Bronchial epithelial cell (primary cell): ENCODE measurements around the gene LRRC15. TPM values are rescaled to one million over a fixed set of nuclear protein-coding genes. Genes with fewer than 3 reads are reported as not detected.
A peak's percentile ranks its signal among the peaks of the same experiment; 100 is the strongest.

Source experiments
- DNase-seq: peaks from one replicate; pipeline ENCODE4 v3.0.0-alpha.2; 2010; ENCODE audit warnings: low read depth
- FAIRE-seq: peaks from 2 replicates; lab custom pipeline; 2011; peaks lifted over from hg19 to GRCh38; lab: Jason Lieb, UNC
- H3K27me3 ChIP-seq: 2 replicates; pipeline ENCODE4 v1.5.1; 2011; ENCODE audit warnings: low read length; ENCODE audit not compliant: control insufficient read depth, insufficient read depth
- H3K36me3 ChIP-seq: 2 replicates; pipeline ENCODE4 v1.5.1; 2011; ENCODE audit warnings: low read length; ENCODE audit not compliant: control insufficient read depth, insufficient read depth
- H3K4me3 ChIP-seq: 2 replicates; pipeline ENCODE4 v1.5.1; 2011; ENCODE audit warnings: mild to moderate bottlenecking, low read depth, low read length, control low read depth
- total RNA-seq: library from RNA; depleted of rRNA; stranded (reverse); fragments of >200 nt; gene quantifications from 2 replicates; pipeline ENCODE4 v1.2.1, GENCODE V29; 2014
- TF ChIP-seq, protein P1 (sequence below): IDR thresholded peaks from 2 replicates; pipeline ENCODE4 v1.5.1; 2011; ENCODE audit warnings: mild to moderate bottlenecking, moderate library complexity, low read length, control low read depth, inconsistent platforms; ENCODE audit not compliant: insufficient read depth, severe bottlenecking

Gene LRRC15
- total RNA-seq: not detected in 2 replicates

GRCh38 chr3:194369522-194370279 lies at the start of gene LRRC15:
TSS of gene LRRC15 (minus strand) at chr3:194369743. CDS start at chr3:194361043, 8,700 bp downstream.
- Histone ChIP-seq H3K36me3 (no peaks in the 10 kb centered on the region), H3K4me3 (no peak within 1 kb of the TSS), H3K27me3 (peaks cover 14% of the 10 kb centered on the region)
- peak; percentile 43 for FAIRE-seq
- TF ChIP-seq, protein P1, sequence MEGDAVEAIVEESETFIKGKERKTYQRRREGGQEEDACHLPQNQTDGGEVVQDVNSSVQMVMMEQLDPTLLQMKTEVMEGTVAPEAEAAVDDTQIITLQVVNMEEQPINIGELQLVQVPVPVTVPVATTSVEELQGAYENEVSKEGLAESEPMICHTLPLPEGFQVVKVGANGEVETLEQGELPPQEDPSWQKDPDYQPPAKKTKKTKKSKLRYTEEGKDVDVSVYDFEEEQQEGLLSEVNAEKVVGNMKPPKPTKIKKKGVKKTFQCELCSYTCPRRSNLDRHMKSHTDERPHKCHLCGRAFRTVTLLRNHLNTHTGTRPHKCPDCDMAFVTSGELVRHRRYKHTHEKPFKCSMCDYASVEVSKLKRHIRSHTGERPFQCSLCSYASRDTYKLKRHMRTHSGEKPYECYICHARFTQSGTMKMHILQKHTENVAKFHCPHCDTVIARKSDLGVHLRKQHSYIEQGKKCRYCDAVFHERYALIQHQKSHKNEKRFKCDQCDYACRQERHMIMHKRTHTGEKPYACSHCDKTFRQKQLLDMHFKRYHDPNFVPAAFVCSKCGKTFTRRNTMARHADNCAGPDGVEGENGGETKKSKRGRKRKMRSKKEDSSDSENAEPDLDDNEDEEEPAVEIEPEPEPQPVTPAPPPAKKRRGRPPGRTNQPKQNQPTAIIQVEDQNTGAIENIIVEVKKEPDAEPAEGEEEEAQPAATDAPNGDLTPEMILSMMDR: no peak
- peak; percentile 38 for DNase-seq

GRCh38 chr3:194418671-194419070 lies 49.1 kb upstream of the LRRC15 start:
- Histone ChIP-seq H3K36me3 (peaks cover 3% of the 10 kb centered on the region), H3K4me3 (no peak overlapping the region), H3K27me3 (no peaks in the 10 kb centered on the region)
- DNase-seq (no peak), FAIRE-seq (no peak)
- TF ChIP-seq, protein P1: no peak

GRCh38 chr3:194407423-194407822 lies 37.9 kb upstream of the LRRC15 start:
- Histone ChIP-seq H3K27me3 (no peaks in the 10 kb centered on the region), H3K4me3 (no peak overlapping the region), H3K36me3 (peaks cover 4% of the 10 kb centered on the region)
- peak; percentile 20 for DNase-seq
- FAIRE-seq: no peak
- TF ChIP-seq, protein P1: no peak

- no peak for FAIRE-seq
- no peak for DNase-seq
- H3K4me3 ChIP-seq: no peak overlapping the region
- peaks cover 2% of the 10 kb centered on the region for H3K36me3 ChIP-seq
- H3K27me3 ChIP-seq: no peaks in the 10 kb centered on the region
- TF ChIP-seq, protein P1: no peak
Observed at GRCh38 chr3:194405766-194406165, 36.2 kb upstream of the LRRC15 start.

GRCh38 chr3:194404365-194405140 lies 35.0 kb upstream of the LRRC15 start:
- no peak for FAIRE-seq
- Histone ChIP-seq H3K4me3 (no peak overlapping the region), H3K36me3 (peaks cover 2% of the 10 kb centered on the region), H3K27me3 (no peaks in the 10 kb centered on the region)
- peak; percentile 54 for DNase-seq
- TF ChIP-seq, protein P1: peak; percentile 35
